Stimulated activated CD8-positive, alpha-beta memory T cell treated with anti-CD3 and anti-CD28 coated beads, Interleukin-2, amount 100 ng/mL, for 48 hours (primary cell): ENCODE measurements around the gene KHDC1.
"Not testable (repeated sequence)": the region's sequence is repeated elsewhere in the genome, so short reads cannot be mapped to it uniquely, and the experiment has no call there.

Experiments used
- DNase-seq, 2 donors: peaks; one replicate each; pipeline ENCODE4 v3.0.0-alpha.2; 2020; ENCODE audit warnings: low read depth in 2 of 2

KHDC1 gene

DNA sequence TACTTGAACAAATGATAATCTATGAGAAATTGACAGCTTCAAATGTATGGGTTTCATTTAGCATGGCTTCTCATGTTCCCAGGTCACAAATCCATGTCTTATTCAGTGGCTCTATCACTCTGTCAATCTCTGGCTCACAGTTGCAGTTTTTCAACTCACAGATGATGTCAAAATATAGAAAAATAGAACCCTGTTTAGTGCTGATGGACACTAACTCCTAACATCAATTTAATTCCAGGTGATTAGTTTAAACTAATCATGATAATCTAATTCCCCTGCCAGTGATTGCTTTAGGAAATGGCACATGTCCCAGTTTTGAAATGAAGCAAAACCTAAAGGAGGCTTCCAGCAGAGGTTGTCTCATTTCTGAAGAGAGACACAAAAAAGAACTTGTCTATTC, 13.0 kb downstream of the KHDC1 start:
- DNase-seq, result no peak

DNA sequence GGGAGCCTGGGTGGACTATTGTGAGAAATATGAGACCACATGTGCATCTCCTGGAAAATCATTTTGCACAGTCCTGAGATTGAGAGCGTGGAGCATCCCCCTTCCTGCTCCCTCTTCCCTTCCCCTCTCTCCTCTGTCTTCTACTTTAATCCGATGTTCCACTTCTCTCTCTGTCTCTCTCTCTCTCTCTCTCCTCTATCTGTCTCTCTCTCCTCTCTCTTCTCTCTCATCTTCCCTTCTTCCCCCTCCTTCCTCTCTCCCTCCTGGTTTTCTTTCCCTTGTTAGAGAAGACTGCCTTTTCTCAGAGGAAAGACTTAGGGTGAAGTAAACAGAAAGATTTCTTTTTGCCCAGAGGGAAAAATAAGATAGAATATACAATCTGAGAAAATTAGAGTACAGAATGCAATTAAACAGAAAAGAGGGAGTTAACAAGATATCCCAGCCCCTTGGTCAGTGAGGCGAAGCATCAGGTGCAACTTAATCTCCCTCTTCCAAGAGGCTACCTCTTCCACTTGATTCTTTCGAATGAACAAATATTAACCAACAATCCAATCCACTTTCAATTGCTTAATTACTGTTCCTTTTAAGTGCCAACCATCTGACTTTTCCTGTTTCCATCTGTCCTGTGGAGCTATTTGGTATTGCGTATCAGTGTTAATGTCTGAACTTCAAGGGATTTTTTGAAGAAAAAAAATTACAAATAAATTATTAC, 14.6 kb downstream of the KHDC1 start:
- DNase-seq, result no peak

DNA sequence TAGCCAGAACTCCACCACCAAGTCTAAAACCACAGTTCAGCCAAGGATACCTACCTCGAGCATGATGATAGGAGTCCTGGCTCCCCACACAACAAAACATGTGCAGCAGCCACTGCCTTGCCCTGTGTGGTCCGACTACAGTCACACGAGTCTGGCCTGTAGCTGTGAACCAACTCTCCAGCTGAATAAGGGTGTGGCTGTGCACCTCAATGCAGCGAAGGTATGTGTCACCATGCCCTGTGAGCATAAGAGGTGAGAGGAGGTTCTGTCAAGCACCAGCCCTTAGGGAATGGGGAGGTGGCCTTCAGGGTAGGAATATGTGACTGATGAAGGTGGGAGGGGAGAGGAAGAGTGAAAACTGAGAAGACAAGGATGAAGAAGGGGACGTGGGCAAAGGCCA, 21.0 kb downstream of the KHDC1 start:
- DNase-seq, result no peak

DNA sequence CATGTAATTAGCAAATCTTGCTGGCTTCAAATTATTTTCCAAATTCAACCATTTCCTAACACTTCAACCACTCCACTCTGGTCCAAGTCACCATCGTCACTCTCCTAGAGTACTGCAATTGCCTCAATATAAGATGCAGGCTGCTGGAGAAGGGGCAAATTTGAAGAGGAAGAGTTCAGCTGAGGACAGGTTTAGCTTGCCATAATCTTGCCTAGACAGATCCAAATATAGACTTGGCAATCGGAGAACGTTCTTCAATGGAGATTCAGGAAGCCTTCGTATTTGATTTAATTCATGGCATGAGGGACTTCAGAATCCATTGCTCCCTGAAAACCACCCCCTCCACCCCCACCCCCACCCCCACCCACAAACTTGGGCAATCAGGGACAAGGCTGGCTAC, 22.3 kb downstream of the KHDC1 start:
- no peak for DNase-seq

DNA sequence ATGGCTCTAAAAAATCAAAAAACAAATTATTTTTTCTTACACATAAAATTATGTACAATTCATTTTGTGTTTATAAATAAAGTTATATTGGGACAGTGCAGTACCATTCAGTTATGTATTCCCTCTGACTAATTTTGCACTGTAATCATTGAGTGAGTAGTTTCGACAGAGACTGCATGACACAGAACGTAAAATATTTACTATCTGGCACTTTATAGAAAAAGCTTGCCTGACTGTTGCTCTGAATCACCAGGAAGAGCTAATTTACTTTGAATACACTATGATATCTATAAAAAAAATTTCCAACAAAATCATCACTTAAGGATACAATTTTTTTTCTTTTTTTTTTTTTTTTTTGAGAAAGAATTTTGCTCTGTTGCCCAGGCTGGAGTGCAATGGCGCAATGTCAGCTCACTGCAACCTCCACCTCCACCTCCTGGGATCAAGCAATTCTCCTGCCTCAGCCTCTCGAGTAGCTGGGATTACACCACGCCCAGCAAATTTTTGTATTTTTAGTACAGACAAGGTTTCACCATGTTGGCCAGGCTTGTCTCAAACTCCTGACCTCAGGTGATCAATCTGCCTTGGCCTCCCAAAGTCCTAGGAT, 26.7 kb downstream of the KHDC1 start:
- DNase-seq, result no peak

DNA sequence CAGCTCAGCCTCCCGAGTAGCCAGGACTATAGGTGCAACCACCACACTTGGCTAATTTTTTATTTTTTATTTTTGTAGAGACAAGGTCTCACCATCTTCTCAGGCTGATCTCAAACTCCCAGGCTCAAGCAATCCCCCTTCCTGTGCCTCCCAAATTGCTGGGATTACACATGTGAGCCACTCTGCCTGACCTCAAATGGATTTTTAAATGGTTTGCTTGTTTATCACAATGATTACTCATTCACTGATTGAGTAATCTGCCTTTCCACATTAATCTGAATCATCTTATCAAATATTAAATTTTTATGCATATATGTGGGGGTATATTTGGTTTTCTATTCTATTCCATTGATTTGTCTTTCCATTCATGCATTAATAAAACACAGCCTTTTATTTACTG, 28.3 kb downstream of the KHDC1 start:
- DNase-seq, result no peak

DNA sequence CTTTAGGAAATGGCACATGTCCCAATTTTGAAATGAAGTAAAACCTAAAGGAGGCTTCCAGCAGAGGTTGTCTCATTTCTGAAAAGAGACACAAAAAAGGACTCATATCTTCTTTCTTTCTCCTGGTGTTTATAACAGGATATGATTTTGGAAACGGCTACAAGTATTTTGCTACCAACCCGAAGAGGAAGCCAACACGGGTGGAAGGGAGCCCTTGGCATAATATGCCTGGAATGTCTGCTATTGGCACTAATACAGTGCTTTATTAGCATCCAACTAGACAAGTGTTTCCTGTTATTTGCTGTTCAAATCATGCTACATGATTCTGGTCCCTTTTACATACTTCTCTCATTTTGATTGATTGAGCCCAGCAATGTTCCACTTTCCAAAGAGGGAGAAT, 29.0 kb downstream of the KHDC1 start:
- DNase-seq, result not testable (repeated sequence)

DNA sequence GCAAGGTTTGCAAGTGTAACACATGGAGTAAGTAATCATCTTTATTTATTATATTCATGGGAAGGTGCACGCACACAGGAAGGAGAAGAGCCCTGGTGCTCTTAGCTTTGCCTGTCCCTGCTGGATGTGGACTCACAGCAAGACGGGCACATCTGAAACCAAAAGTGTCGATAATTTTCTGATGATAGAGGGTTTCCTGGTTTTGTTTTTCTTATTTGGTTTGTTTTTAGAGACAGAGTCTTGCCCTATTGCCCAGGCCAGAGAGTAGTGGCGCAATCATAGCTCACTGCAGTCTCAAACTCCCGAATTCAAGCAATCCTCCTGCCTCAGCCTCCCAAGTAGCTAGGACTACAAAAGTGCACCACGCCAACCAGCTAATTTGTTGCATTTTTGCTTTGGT, 29.9 kb downstream of the KHDC1 start:
- no peak for DNase-seq

DNA sequence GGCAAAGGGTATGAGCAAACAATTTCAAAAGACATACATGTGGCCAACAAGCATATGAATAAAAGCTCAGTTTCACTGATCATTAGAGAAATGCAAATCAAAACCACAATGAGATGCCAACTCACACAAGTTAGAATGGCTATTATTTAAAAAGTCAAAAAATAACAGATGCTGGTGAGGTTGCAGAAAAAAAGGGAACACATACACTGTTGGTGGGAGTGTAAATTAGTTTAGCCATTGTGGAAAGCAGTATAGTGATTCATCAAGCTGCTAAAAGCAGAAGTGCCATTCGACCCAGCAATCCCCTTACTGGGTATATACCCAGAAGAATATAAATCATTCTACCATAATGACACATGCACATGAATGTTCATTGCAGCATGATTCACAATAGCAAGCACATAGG, 31.0 kb downstream of the KHDC1 start:
- no peak for DNase-seq

DNA sequence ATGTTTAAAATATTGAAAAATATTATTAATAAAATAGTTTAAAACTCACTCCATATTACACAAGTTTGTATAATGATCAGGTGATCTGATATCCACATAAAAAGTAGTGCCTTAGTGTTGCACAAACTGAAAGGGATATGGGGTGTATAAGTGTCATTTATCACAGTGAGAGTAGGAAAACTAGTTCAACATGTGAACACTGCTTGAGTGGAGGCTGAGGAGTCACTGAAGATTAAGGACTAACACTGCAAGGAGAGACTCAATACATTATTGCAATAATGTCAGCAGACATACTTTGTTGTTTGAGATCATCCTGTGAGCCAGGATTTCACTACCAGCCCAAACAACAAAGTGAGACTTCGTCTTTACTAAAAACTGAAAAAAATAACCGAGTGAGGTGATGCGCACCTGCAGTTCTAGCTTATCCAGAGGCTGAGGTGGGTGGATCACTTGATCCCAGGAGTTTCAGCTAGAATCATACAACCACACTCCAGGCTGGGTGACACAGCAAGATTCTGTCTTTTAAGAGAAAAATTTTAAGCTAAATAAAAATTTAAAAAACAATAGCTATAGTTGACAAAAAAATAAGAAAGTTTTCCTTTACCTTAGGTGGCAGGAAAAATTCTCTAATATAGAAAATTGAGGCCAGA, 35.3 kb downstream of the KHDC1 start:
- no peak for DNase-seq

DNA sequence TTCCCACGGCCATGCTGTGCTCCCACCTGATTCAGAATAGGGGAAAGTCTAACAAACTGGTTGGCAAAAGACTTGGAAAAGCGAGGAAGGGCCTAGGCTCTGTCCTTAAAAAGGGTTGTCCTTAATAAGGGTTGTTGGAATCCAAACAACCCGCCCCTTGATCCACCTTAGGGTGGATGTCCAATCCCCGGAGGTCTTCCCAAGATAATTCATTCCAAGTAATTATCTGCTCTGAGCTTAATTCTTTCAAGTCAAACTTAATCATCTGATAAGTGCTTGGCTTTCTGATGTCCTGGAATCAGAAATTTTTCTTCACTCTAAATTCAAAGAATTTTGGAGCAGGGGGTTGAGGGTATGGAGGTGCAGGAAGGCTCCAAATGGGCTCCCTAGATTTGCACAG, 37.6 kb downstream of the KHDC1 start, which contains the start of gene KHDC1L:
KHDC1L (minus strand) TSS at position 101 of the 400 bp plus-strand sequence; CDS start at position 13, 88 bp downstream.
- no peak for DNase-seq

DNA sequence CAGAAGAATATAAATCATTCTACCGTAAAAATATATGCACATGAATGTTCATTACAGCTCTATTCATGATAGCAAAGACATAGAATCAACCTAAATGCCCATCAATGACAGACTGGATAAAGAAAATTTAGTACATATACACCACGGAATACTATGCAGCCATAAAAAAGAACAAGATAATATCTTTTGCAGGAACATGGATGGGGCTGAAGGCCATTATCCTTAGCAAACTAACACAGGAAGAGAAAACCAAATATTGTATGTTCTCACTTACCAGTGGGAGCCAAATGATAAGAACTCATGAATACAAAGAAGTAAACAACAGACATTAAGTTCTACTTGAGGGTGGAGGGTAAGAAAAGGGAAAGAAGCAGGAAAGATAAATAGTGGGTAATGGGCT, 46.1 kb downstream of the KHDC1 start:
- DNase-seq, result no peak

DNA sequence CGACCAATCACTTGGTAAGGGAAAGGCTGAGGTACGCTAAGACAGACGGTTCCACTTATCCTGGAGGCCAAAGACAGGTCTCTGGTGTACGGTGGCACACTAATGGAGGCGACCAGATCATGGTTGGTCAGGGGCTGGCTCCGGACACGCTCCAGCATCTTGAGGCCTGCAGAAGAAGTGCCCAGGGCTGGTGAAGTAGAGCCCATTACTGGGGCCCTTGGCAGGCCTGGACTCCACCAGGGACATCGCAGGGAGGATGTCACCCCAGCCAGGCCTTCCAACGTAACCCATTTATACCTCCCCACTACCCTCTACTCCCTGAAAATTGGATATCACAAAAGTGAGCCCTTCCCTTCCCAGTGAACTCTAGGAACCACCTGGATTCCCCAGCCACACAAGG, 53.9 kb downstream of the KHDC1 start:
- no peak for DNase-seq

DNA sequence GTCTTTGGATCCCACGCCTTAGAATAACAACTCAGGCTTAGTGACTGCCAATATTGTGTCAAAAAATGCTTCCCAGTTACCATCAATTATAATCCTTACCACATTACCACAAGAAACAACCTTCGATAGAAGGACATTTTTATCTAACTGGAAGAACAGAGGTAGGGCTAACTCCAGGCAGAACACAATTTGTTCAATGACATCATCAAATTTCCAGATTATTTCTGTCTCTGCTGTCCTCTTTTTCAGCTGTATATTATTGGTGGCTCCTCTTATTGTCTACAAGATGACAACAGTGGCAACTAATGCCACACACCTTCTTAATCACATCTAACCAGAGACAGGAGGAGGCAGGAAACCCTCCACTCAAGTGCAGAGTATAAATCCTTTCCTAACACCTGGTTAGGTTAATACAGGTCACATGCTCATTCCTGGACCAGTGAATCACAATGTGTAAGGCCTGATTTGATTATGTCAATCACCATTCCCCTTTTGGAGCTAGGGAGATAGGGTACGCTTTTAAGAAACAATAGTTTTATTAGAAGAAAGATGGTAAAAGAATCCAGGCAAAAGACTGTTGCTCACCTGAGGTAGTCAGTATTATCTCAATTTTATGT, 55.7 kb downstream of the KHDC1 start:
- DNase-seq, result no peak

DNA sequence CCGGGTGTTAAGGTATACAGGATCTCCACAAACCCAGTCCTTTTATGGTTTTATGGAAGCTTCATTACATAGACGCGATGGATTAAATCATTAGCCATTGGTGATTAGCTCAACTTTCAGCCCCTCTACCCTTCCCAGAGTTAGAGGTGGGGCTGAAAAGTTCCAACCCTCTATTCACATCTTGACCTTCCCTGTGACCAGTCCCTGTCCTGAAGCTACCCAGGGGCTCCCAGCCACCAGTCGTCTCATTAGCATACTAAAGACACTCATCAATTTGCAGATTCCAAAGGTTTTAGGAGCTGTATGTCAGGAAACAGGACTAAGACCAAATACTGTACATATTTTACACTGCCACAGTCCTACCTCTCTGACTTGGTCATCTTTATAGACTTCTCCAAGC, 58.7 kb downstream of the KHDC1 start:
- no peak for DNase-seq

DNA sequence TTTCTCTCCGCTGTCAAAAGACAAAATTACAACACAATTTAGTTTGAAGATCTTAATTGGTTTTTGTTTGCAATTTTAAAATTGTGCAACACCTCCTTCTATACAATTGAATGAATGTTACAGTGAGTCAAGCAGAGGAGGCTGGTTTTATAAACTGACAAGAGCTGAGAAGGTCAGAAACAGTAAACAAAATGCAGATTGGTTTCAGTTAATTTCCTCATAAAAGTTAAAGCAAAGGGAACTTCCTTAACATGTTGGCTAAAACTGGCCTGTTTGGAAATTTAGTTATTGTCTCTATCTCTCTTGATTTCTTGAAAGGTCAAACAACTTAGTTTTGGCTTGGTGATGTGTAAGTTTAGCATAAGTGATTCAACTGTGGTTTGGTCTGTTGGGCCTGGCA, 59.9 kb downstream of the KHDC1 start:
- DNase-seq, result no peak

DNA sequence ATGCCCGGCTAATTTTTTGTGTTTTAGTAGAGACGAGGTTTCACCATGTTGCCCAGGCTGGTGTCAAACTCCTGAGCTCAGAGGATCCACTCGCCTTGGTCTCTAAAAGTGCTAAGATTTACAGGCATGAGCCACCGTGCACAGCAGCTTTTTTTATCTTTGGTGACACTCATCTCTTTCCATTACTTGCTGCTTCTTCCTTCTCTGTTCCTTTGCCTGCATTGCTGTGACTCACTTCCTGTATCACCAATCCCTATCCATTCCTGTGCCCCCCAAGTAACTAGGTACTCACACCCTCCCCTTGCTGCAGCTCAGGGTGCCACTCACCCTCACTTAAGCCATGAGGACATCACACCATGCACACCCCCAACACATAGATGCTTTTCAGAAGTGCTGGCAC, 62.3 kb downstream of the KHDC1 start:
- DNase-seq, result no peak

DNA sequence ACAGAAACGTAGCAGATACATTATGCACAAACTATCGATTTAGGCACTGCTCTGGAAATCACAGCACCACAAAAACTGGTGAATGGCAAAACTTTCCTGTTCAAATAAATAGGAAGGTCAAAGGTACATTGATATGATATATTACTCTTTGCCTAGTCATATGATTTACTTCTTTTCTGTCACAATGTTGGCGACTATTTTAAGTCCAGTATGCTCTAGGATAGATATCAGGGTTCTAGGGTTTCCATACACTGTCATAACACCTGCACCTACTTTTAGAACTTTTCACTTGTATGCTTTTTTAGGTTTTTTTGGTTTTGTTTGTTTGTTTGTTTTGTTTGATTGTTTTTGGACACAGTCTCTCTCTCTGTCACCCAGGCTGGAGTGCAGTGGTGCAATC, 62.7 kb downstream of the KHDC1 start:
- DNase-seq, result no peak

DNA sequence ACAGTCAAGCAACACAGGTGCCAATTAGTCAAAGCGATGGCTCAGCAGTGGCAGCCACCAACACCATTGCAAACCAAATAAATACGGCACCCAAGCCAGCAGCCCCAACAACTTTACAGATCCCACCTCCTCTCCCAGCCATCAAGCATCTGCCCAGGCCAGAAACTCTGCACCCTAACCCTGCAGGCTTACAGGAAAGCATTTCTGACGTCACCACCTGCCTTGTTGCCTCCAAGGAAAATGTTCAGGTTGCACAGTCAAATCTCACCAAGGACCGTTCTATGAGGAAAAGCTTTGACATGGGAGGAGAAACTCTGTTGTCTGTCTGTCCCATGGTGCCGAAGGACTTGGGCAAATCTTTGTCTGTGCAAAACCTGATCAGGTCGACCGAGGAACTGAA, 68.3 kb downstream of the KHDC1 start:
- DNase-seq, result no peak

DNA sequence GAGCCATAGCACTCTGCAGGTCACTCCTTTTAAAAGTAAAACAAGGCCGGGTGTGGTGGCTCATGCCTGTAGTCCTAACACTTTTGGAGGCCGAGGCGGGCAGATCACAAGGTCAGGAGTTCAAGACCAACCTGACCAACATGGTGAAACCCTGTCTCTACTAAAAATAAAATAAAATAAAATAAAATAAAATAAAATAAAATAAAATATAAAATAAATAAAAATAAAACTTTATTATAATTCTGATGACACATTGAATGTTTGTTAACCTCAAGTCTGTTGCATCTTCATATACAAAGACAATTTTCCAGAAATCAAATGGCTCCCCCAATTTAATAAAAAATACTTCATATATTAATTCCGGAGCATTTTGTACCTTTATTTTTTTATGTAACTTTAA, 69.7 kb downstream of the KHDC1 start:
- not testable (repeated sequence) for DNase-seq
